ENCODE results near the gene KHDC3L. TPM values are rescaled to one million over a fixed set of nuclear protein-coding genes. Genes with fewer than 3 reads are reported as not detected.
A peak's percentile ranks its signal among the peaks of the same experiment; 100 is the strongest.

Gene KHDC3L
- total RNA-seq (2014; rRNA removed; shearing (Covaris generic); ENCODE audit: low replicate concordance), result not detected in 2 replicates

GRCh38 chr6:73362358-73362757 lies at the start of gene KHDC3L:
Gene KHDC3L (plus strand): TSS chr6:73362658. CDS start chr6:73362730, 72 bp downstream.
- no peak within 1 kb of the TSS for H3K4me3 ChIP-seq
- no peaks in the 10 kb centered on the region for H3K27me3 ChIP-seq
- H3K9me3 ChIP-seq, result no peaks in the 10 kb centered on the region
- no peak for DNase-seq
- no peaks in the 10 kb centered on the region for H3K36me3 ChIP-seq

GRCh38 chr6:73314577-73315492 lies 47.6 kb upstream of the KHDC3L start:
- no peak for DNase-seq
- H3K4me3 ChIP-seq, result no peak overlapping the region
- H3K36me3 ChIP-seq, result no peaks in the 10 kb centered on the region
- H3K9me3 ChIP-seq, result peaks cover 23% of the 10 kb centered on the region
- H3K27me3 ChIP-seq, result no peaks in the 10 kb centered on the region

DNA sequence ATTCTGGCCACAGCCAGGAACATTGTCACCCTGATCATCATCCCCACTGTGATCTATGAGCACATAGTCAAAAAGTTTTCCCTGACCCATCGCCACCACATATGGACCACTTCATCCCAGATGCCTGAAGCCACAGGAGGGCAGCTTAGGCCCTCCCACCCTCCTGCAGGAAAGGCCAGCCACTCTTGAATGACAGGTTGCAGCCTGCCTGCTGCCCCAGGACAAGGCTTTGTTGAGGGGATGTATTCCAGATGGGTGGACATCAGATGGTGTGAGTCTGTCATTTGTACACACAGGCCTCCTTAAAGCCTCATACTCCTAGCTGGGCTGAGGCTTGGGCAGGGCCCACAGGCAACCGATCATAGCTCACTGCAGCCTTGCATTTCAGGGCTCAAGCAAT lies 39.1 kb upstream of the KHDC3L start:
- DNase-seq, result no peak
- Histone ChIP-seq H3K4me3 (no peak overlapping the region), H3K9me3 (peaks cover 8% of the 10 kb centered on the region), H3K27me3 (no peaks in the 10 kb centered on the region), H3K36me3 (no peaks in the 10 kb centered on the region)

- H3K27me3 ChIP-seq, result no peaks in the 10 kb centered on the region
- H3K4me3 ChIP-seq, result no peak overlapping the region
- no peaks in the 10 kb centered on the region for H3K36me3 ChIP-seq
- H3K9me3 ChIP-seq, result no peaks in the 10 kb centered on the region
- DNase-seq, result no peak
Observed at GRCh38 chr6:73325656-73326055, 36.8 kb upstream of the KHDC3L start.

- Histone ChIP-seq H3K27me3 (no peaks in the 10 kb centered on the region), H3K9me3 (no peaks in the 10 kb centered on the region), H3K36me3 (no peaks in the 10 kb centered on the region), H3K4me3 (no peak overlapping the region)
- DNase-seq, result no peak
Observed at GRCh38 chr6:73328790-73329189, 33.7 kb upstream of the KHDC3L start.

GRCh38 chr6:73329201-73329600 lies 33.3 kb upstream of the KHDC3L start:
- H3K27me3 ChIP-seq, result no peaks in the 10 kb centered on the region

GRCh38 chr6:73339340-73339739 lies 23.1 kb upstream of the KHDC3L start:
- Histone ChIP-seq H3K9me3 (no peaks in the 10 kb centered on the region), H3K4me3 (no peak overlapping the region), H3K27me3 (no peaks in the 10 kb centered on the region), H3K36me3 (no peaks in the 10 kb centered on the region)
- peak; percentile 42 for DNase-seq

More at GRCh38 chr6:73329201-73329600, 33.3 kb upstream of the KHDC3L start:
- DNase-seq, result no peak
- H3K9me3 ChIP-seq, result no peaks in the 10 kb centered on the region
- no peaks in the 10 kb centered on the region for H3K36me3 ChIP-seq
- no peak overlapping the region for H3K4me3 ChIP-seq

- DNase-seq, result no peak
- Histone ChIP-seq H3K36me3 (no peaks in the 10 kb centered on the region), H3K9me3 (no peaks in the 10 kb centered on the region), H3K4me3 (no peak overlapping the region), H3K27me3 (no peaks in the 10 kb centered on the region)
Observed at GRCh38 chr6:73340048-73340447, 22.4 kb upstream of the KHDC3L start.

DNA sequence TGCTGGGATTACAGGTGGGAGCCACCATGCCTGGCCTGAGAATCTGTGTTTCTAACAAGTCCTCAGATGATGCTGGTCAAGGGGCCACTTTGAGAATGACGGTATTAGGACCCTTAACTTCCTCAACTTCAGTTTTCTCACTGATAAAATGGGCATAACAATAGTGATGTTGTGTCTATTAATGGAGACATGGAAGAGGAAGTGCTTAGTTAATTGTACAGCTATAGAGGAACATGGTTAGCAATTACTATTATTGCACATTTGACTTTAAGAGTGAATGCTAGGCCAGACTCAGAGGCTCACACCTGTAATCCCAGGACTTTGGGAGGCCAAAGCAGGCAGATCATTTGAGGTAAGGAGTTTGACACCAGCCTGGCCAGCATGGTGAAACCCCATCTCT lies 21.1 kb upstream of the KHDC3L start:
- no peak overlapping the region for H3K4me3 ChIP-seq
- DNase-seq, result no peak
- H3K36me3 ChIP-seq, result no peaks in the 10 kb centered on the region
- H3K9me3 ChIP-seq, result no peaks in the 10 kb centered on the region
- no peaks in the 10 kb centered on the region for H3K27me3 ChIP-seq

DNA sequence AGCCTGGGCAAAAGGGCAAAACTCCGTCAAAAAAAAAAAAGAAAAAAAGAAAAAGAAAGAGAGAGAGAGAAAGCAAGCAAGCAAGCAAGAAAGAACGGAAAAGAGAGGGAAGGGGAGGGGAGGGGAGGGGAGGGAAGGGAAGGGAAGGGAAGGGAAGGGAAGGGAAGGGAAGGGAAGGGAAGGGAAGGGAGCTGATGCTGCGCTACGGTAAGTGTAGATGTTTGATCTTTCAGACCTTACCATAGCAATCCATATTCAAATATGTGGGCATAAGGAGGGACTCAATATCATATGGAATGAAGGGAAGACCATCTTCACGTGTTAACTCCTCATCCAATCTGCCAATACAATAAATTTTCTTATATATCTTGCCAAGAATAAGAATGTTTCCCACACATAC lies 20.3 kb upstream of the KHDC3L start:
- DNase-seq, result no peak
- Histone ChIP-seq H3K4me3 (no peak overlapping the region), H3K27me3 (no peaks in the 10 kb centered on the region), H3K9me3 (no peaks in the 10 kb centered on the region), H3K36me3 (no peaks in the 10 kb centered on the region)

DNA sequence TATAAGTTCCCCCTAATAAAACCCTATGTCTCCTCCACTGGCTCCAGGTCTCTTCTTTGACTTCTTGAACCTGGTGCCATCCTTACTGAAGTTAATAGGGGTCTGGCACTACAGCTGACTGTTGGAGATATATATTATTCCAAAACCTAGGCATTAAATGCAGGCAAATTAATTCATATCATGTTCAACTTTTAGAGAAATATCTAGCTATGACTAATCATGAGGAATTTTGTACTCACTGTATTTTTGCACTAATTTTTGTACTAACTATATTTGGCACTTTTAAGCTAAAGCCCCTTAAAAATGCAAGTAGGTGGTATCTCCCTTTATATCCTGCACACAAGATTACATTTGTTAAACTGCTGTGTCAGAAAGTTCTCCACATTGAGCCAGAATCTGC lies 19.3 kb upstream of the KHDC3L start:
- no peak for DNase-seq
- Histone ChIP-seq H3K27me3 (no peaks in the 10 kb centered on the region), H3K9me3 (no peaks in the 10 kb centered on the region), H3K4me3 (no peak overlapping the region), H3K36me3 (no peaks in the 10 kb centered on the region)

GRCh38 chr6:73348550-73349204 lies 13.8 kb upstream of the KHDC3L start:
- Histone ChIP-seq H3K36me3 (no peaks in the 10 kb centered on the region), H3K9me3 (no peaks in the 10 kb centered on the region), H3K4me3 (no peak overlapping the region), H3K27me3 (no peaks in the 10 kb centered on the region)
- no peak for DNase-seq

- no peak for DNase-seq
- Histone ChIP-seq H3K4me3 (no peak overlapping the region), H3K27me3 (no peaks in the 10 kb centered on the region), H3K9me3 (no peaks in the 10 kb centered on the region), H3K36me3 (no peaks in the 10 kb centered on the region)
Observed at GRCh38 chr6:73349311-73349710, 13.1 kb upstream of the KHDC3L start.

DNA sequence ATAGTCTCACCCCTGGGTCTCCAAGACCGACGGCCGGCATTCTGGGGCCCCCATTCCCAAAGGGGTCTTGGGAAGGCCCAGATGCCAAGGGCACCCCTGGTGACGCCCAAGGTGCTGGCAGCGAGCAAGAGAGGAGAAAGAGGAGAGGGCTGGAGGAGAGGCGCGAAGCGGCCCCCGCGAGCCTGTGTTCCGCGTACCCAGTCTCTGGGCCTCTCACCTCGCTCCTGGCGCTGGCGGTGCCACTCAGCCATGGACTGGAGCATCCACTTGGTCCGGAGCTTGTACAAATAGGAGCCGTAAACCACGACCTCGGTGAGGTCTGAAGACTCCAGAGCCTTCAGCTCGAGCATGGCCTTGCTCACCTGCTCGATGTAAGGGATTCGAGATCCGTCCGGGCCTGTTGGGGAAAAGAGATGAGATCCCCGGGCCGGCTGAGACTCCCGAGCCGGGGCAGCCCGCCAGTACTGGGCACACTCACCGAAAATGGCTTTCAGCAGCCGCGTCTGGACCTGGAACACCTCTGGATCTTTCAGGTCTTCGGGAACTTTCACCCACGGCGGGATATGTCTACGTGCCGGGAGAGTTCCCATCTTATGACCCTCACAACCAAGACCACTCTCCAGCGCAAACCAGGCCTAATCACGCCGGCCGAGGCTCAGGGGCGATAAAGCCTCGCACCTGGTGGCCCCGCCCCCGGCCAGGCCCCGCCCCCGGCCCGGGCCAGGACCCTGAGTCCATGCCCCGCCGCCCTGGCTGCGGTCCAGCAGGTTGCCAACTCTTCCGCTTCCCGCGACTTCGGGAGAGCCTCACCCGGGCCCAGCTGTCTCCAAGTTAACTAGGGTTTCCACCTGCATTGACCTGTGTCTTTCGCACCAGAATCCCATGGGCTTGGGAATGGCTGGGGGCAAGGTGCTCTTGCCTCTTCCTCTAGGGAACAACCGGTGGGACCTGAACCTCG lies 8.5 kb upstream of the KHDC3L start, which contains the start of gene DPPA5:
Gene DPPA5 (minus strand): TSS at position 641 of the 958 bp plus-strand sequence. CDS start 51 bp downstream, at position 590.
- H3K36me3 ChIP-seq, result no peaks in the 10 kb centered on the region
- no peaks in the 10 kb centered on the region for H3K9me3 ChIP-seq
- DNase-seq, result no peak
- no peak within 1 kb of the TSS for H3K4me3 ChIP-seq
- H3K27me3 ChIP-seq, result no peaks in the 10 kb centered on the region

GRCh38 chr6:73362869-73363536 lies 545 bp downstream of the KHDC3L start:
- Histone ChIP-seq H3K36me3 (no peaks in the 10 kb centered on the region), H3K9me3 (no peaks in the 10 kb centered on the region), H3K27me3 (no peaks in the 10 kb centered on the region), H3K4me3 (no peak overlapping the region)
- no peak for DNase-seq

GRCh38 chr6:73363537-73363875 lies 1.0 kb downstream of the KHDC3L start:
- DNase-seq, result no peak
- no peaks in the 10 kb centered on the region for H3K36me3 ChIP-seq
- no peaks in the 10 kb centered on the region for H3K9me3 ChIP-seq
- no peaks in the 10 kb centered on the region for H3K27me3 ChIP-seq
- H3K4me3 ChIP-seq, result no peak overlapping the region
